OCI-LY3 (cell line): Measurements from ENCODE around the gene RASA1.

Experiments used
- H2AFZ ChIP-seq: fragments of 200-600, 300-600 bp; shearing (Covaris generic); 2 replicates; pipeline ENCODE4 v1.6.0; 2014; ENCODE audit warnings: antibody characterized with exemption, low read depth, low read length
- H3K27ac ChIP-seq: fragments of 200-600, 300-600 bp; sonication (generic); 2 replicates; pipeline ENCODE4 v1.5.1; 2014; ENCODE audit warnings: mild to moderate bottlenecking, low read length, moderate library complexity, mixed read lengths
- H3K27me3 ChIP-seq: fragments of 200-600, 300-600 bp; sonication (generic); 2 replicates; pipeline ENCODE4 v1.6.1; 2014; ENCODE audit warnings: low read depth, low read length, mixed read lengths
- H3K36me3 ChIP-seq: fragments of 200-600, 300-600 bp; sonication (generic); replicated peaks from 2 replicates; pipeline ENCODE3; 2014; ENCODE audit warnings: low read depth, low read length, mixed read lengths
- H3K4me1 ChIP-seq: fragments of 300-600, 200-600 bp; sonication (generic); 2 replicates; pipeline ENCODE4 v1.6.1; 2014; ENCODE audit warnings: low read length, mixed read lengths
- H3K4me2 ChIP-seq: fragments of 200-600, 300-600 bp; sonication (generic); 2 replicates; pipeline ENCODE4 v1.6.1; 2014; ENCODE audit warnings: low read length, mixed read lengths
- H3K4me3 ChIP-seq: fragments of 300-600, 200-600 bp; sonication (generic); 2 replicates; pipeline ENCODE4 v1.5.1; 2014; ENCODE audit warnings: antibody characterized with exemption, mild to moderate bottlenecking, low read length, moderate library complexity
- H3K79me2 ChIP-seq: fragments of 300-600, 200-600 bp; shearing (Covaris generic); 2 replicates; pipeline ENCODE4 v1.6.1; 2014; ENCODE audit warnings: mild to moderate bottlenecking, low read length, mixed read lengths
- H3K9ac ChIP-seq: fragments of 300-600, 200-600 bp; shearing (Covaris generic); 2 replicates; pipeline ENCODE4 v1.6.0; 2014; ENCODE audit warnings: mild to moderate bottlenecking, low read length, moderate library complexity
- H3K9me3 ChIP-seq: fragments of 200-600, 300-600 bp; shearing (Covaris generic); 2 replicates; pipeline ENCODE4 v1.6.1; 2014; ENCODE audit warnings: low read length, mixed read lengths; ENCODE audit not compliant: insufficient read depth
- H4K20me1 ChIP-seq: fragments of 200-600, 300-600 bp; sonication (generic); 2 replicates; pipeline ENCODE4 v1.6.1; 2016; ENCODE audit warnings: low read length, mixed read lengths; ENCODE audit not compliant: insufficient read depth
- EZH2phosphoT487 ChIP-seq: fragments of 200-600 bp; shearing (Covaris generic); IDR thresholded peaks from 2 replicates; pipeline ENCODE4 v1.6.1; 2018; ENCODE audit warnings: antibody characterized with exemption, mixed run types, low read depth
- TF ChIP-seq, protein P1 (sequence below): fragments of 200-600, 300-600 bp; sonication (generic); IDR thresholded peaks from 2 replicates; pipeline ENCODE4 v1.5.1; 2014; ENCODE audit warnings: antibody characterized with exemption, low read length, low read depth

RASA1 gene

DNA sequence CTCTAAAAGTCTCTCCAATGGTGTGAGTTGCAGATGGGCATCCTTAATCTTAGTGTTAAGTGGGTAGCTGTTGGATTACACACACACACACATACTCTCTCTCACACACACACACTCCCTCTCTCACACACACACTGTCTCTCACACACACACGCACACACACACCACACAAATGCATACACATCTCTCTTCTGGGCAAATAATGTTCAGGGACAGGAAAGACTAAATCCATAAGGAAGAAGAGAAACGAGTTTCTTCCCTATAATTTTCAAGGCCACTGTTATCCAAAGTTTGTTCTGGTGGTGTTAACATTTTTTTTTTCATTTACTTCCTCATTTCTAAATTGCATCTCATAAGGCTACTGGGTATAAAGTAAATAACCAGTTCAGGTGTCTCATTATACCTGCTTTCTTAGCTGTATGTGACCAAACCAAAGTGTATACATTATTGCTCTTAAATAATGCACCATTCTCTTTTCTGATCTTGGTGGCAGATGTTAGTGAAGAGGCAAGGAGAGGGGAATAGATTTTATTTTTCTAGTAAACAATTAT, 167.5 kb downstream of the RASA1 start:
- no peaks in the 10 kb centered on the region for H4K20me1 ChIP-seq
- H3K36me3 ChIP-seq, result no peaks in the 10 kb centered on the region
- H3K4me1 ChIP-seq, result no peaks in the 10 kb centered on the region
- H3K4me2 ChIP-seq, result no peak overlapping the region
- TF ChIP-seq, protein P1, sequence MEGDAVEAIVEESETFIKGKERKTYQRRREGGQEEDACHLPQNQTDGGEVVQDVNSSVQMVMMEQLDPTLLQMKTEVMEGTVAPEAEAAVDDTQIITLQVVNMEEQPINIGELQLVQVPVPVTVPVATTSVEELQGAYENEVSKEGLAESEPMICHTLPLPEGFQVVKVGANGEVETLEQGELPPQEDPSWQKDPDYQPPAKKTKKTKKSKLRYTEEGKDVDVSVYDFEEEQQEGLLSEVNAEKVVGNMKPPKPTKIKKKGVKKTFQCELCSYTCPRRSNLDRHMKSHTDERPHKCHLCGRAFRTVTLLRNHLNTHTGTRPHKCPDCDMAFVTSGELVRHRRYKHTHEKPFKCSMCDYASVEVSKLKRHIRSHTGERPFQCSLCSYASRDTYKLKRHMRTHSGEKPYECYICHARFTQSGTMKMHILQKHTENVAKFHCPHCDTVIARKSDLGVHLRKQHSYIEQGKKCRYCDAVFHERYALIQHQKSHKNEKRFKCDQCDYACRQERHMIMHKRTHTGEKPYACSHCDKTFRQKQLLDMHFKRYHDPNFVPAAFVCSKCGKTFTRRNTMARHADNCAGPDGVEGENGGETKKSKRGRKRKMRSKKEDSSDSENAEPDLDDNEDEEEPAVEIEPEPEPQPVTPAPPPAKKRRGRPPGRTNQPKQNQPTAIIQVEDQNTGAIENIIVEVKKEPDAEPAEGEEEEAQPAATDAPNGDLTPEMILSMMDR, result no peak
- no peak for TF ChIP-seq EZH2phosphoT487
- H3K27me3 ChIP-seq, result no peaks in the 10 kb centered on the region
- H2AFZ ChIP-seq, result no peak overlapping the region
- no peaks in the 10 kb centered on the region for H3K9me3 ChIP-seq
- H3K79me2 ChIP-seq, result no peaks in the 10 kb centered on the region
- H3K27ac ChIP-seq, result no peak overlapping the region
- no peak overlapping the region for H3K9ac ChIP-seq
- H3K4me3 ChIP-seq, result no peak overlapping the region

DNA sequence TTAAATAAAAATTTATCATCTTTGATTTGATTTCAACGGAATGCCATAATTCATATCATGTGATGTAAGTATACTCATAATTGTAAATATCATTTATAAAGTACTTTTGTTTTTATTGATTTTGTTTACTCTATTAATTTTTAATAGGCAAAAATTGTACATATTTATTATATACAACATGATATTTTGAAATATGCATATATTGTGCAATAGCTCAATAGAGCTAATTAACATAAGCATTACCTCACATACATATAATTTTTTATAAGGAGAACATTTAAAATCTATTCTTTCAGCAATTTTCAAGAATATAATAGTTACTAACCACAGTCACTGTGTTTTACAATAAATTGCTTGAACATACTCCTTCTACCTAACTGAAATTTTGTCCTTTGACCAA, 170.0 kb downstream of the RASA1 start:
- H3K9me3 ChIP-seq, result no peaks in the 10 kb centered on the region
- H2AFZ ChIP-seq, result no peak overlapping the region
- H3K27me3 ChIP-seq, result no peaks in the 10 kb centered on the region
- no peak overlapping the region for H3K27ac ChIP-seq
- no peaks in the 10 kb centered on the region for H3K79me2 ChIP-seq
- no peak overlapping the region for H3K9ac ChIP-seq
- no peaks in the 10 kb centered on the region for H3K36me3 ChIP-seq
- H3K4me3 ChIP-seq, result no peak overlapping the region
- no peak overlapping the region for H3K4me2 ChIP-seq
- H3K4me1 ChIP-seq, result no peaks in the 10 kb centered on the region
- no peak for TF ChIP-seq EZH2phosphoT487
- TF ChIP-seq, protein P1, result no peak
- H4K20me1 ChIP-seq, result no peaks in the 10 kb centered on the region

DNA sequence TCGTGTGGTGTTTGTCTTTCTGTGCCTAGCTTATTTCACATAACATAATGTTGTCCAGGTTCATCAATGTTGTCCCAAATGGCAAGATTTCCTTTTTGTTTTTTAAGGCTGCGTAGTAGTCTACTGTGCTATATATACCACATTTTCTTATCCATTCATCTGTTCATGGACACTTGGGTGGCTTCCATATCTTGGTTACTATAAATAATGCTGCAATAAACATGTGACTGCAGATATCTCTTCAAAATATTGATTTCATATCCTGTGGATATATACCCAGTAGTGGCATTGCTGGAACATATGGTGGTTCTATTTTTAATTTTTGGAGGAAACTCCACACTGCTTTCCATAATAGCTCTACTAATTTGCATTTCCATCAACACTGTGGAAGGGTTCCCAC, 170.5 kb downstream of the RASA1 start:
- Histone ChIP-seq H4K20me1 (no peaks in the 10 kb centered on the region), H3K27ac (no peak overlapping the region), H3K36me3 (no peaks in the 10 kb centered on the region), H3K4me2 (no peak overlapping the region), H3K9ac (no peak overlapping the region), H3K4me1 (no peaks in the 10 kb centered on the region), H3K9me3 (no peaks in the 10 kb centered on the region), H3K27me3 (no peaks in the 10 kb centered on the region), H3K79me2 (no peaks in the 10 kb centered on the region), H2AFZ (no peak overlapping the region), H3K4me3 (no peak overlapping the region)
- TF ChIP-seq, protein P1, result no peak
- TF ChIP-seq EZH2phosphoT487, result no peak
